GM19467 (cell line): ENCODE results near the gene GHR.

Experiments used
- ATAC-seq: cut with Tn5 transposase; IDR thresholded peaks from one replicate; pipeline ENCODE4 v1.9.1; 2021; ENCODE audit warnings: mild to moderate bottlenecking, moderate library complexity; ENCODE audit not compliant: unreplicated experiment

GHR gene

DNA sequence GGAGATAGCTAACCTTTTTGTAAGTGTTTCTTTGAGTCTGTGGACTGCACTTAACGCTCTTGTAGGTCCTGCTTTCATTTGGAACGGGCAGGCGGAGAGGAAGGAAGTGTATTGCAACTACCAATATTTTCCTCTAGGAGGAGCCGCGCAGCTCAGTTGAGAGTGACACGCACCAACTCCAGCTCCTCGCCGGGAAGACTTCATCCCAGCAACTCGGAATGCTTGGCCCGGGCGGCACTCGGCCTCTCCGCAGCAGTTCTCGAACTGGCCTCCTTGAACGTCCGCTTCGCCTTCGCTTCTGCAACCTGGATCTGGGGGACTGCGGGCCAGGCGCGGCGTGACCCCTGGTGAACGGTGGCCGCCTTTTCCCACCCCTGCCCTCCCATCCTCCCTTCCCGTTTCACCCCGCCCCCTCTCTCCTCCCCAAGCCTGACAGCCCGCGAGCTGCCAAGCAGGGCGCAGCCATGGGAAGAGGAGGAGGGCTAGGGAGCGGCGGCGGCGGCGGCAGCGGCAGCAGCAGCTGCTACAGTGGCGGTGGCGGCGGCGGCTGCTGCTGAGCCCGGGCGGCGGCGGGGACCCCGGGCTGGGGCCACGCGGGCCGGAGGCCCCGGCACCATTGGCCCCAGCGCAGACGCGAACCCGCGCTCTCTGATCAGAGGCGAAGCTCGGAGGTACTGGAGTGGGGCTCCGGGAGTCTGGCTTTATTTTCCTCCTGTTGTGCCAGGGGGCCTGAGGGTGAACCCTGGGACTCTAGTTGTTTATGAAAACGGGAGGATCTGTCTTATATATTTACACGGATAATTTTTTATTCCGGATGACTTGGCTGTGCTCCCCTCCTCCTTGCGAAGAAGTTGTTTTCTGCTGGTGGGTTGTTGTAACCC lies at the start of gene GHR:
GHR (plus strand) TSS at position 155 of the 881 bp plus-strand sequence. CDS start 142,436 bp downstream, outside the sequence.
- ATAC-seq: peak; percentile 76

DNA sequence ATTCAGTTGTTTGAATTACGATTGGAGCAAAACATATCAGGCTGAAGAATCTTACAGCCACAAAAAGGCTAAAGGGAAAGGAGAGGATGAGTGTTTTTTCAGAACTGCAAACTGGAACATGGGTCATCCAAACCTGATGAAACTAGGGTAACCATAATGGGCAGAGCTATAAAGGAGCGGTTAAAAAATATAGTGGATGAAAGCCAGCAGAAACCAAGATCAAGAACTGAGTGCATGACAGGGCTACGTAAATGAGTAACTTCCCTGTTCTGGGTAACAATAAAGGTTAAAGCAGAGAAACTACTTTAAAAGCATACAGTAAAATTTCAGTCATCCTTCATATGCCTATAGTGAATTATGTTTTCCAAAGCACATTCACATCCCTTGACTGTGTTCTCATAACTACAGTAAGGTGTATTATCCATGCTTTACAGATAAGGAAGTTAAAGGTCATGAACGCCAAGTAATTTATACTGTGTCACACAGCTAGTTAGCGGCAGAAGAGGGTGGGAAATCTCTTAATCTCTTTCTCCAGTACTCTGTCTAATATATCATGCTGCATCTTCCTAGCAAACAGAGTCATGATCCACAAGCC lies 48.5 kb upstream of the GHR start:
- no peak for ATAC-seq

GRCh38 chr5:42377496-42377895 lies 45.7 kb upstream of the GHR start:
- no peak for ATAC-seq

DNA sequence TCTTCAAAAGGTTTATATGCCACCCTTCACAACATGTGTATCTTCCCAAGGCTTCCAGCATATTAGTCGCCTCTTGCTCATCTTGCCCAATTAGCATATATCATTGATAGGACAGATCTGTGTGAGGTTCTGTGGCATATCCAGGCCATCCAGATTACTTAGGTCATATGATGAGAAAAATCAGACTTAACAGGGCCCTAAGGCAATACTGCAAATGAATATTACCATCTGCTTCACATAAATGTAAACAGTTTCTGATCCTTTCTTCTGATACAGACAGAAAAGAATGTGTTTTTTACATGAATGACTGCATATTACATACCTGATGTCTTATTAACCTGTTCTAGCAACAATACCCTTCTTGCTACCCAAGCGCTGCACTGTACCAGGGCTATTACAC lies 41.3 kb upstream of the GHR start:
- no peak for ATAC-seq

GRCh38 chr5:42387563-42387962 lies 35.7 kb upstream of the GHR start:
- no peak for ATAC-seq

GRCh38 chr5:42390115-42390514 lies 33.1 kb upstream of the GHR start:
- ATAC-seq: no peak

DNA sequence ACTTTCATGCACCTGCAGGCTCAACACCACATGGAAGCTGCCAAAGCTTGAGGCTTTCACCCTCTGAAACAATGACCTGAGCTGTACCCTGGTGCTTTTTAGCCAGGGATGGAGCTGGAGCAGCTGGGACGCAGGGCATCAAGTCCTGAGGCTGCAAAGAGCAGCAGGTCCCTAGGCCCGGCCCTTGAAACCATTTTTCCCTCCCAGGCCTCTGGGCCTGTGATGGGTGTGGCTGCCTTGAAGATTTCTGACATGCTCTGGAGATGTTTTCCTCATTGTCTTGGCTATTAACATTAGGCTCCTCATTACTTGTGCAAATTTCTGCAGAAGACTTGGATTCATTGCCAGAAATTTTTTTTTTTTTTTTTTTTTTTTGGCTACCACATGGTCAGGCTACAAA lies 30.3 kb upstream of the GHR start:
- ATAC-seq: no peak

DNA sequence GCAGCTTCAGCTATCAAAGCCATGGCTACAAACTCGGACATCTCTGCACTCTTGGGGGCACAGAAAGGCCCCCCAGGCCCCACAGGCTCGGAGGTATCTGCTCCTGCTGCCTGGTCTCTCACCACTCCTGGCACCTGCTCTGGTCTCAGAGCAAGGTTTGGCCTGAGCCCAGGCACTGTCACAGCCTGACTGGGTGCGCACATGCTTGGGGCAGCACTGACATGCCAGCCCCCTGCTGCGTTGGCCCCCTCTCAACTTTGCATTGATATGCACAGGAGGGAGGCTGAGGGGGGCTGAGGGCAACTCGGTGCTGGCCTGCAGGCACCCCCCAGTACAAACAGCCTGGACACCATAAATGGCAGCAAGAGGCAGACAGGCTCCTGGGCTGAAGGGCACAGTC lies 27.1 kb upstream of the GHR start:
- ATAC-seq: no peak

GRCh38 chr5:42397267-42397666 lies 26.0 kb upstream of the GHR start:
- no peak for ATAC-seq

GRCh38 chr5:42399702-42400101 lies 23.5 kb upstream of the GHR start:
- no peak for ATAC-seq

- no peak for ATAC-seq
Measured at GRCh38 chr5:42400474-42400873, 22.8 kb upstream of the GHR start.

- no peak for ATAC-seq
Measured at GRCh38 chr5:42403236-42403635, 20.0 kb upstream of the GHR start.

GRCh38 chr5:42404366-42404765 lies 18.9 kb upstream of the GHR start:
- no peak for ATAC-seq

GRCh38 chr5:42419294-42419693 lies 3.9 kb upstream of the GHR start:
- ATAC-seq: no peak

DNA sequence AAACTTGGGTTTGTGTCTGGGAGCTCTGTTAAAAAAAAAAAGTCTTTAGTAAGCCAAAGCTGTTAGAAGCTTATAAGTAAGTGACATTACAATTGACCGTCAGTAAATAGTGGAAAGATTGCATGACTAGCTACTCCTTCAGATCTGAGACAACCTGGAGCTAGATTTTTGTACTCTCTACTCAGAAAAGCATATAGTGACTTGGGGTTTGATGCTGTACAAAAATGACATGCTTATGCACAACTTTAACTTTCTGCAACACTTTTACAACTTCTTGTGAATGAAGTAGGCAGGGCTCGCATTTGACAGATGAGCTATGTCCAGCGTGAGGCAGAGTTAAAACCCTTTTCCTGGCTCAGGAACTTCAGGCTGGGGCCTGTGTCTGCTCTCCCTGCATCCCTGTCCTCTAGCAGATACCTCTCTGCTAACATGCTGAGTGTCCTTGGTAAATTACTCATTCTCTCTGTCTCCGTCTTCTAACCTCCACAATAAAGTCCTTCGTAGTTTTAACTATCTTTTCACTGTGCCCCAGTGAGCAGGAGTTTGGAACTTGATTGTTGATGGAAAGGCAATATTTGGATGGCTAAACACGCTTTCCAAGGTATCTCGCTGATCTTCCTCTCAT lies 471 bp upstream of the GHR start:
- ATAC-seq: no peak

GRCh38 chr5:42426016-42426415 lies 2.8 kb downstream of the GHR start:
- no peak for ATAC-seq

- no peak for ATAC-seq
Measured at GRCh38 chr5:42429694-42430093, 6.5 kb downstream of the GHR start.

- ATAC-seq: no peak
Measured at GRCh38 chr5:42434047-42434724, 10.9 kb downstream of the GHR start.

DNA sequence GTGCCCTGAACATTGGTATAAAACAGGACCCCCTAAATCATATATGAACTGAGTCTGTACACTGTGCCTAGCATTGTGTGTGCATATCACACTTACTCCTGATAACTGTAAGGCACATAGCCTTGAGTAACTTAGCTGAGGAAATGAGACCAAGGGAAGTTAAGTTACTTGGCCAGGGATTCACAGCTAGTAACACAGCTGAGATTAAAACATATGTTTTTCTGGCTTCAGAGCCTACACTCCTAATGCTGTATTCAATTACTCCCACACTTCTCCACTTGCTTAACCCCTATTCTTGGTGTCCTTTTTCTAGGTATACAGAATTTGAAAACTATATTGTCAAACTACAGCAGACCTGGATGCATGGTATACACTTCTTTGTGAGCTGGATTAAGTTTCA lies 12.8 kb downstream of the GHR start:
- no peak for ATAC-seq

- ATAC-seq: no peak
Measured at GRCh38 chr5:42454216-42454995, 31.2 kb downstream of the GHR start.

DNA sequence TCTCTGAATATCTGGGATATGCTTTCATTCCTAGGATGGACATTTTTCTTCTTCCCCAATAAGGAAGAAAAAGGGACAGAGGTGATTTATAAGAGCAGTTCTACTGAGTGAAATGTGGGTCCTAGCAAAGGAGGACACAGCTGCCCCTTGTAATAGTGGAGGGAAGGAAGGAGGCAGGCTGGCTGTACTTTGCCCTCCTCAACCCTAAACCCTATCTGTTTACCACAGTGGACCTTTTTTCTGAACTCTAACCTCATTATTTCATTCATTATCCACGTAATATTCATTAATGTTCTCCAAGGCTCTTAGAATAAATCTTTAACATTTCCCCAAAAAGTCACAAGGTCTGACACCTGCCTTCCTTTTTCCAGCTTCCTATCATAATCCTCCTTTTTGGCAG lies 37.8 kb downstream of the GHR start:
- no peak for ATAC-seq
